Measurements from ENCODE around the gene KBTBD12.
A peak's percentile ranks its signal among the peaks of the same experiment; 100 is the strongest.

Gene KBTBD12

DNA sequence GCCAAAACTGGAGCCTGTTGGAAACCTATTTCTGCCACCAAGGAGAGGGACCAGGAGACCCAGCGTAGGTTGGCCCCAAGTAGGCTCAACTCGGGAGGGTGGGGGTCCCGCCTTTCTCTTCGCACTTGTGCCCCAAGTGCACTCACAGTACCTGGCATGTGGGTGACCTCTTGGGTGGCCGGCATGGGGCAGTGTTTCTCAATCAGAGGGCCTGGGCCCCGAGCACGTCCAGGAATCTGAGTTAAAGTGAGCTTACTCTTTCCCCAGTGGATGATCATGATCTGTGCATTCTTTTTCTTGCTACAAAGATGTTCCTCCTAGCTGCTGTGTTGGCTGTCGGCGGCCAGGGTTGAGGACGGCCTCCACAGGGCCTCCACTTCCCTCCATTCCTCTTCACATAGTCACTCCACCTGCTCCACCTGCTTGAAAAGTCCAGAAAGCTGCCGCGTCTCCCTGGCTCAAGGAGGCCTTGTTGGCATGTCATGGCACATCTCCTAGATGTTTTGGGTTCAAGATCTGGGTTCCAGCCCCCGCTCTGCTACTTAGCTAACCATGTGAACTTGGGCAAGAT, 70.7 kb downstream of the KBTBD12 start:
- DNase-seq (ENCODE audit: low read depth in 3 of 3) = no peak

DNA sequence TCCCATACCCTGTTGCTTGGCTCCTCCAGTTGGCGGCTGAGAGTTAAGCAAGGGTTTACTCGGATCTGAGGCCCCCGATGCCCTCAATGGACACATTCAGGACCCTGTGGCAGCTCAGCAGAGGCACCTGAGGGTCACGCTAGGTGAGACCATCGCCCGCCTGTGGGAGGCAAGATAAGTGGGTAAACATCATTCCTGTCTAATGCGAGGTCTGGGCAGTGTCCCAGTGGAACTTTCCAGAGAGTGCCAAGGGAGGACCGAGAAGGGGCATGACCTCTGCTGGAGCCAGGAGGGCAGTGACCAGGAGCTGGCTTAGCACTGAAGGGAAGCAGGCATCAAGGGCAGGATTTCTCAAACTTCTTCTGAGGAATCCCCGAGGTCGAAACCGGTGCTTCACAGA, 71.8 kb downstream of the KBTBD12 start:
- DNase-seq (ENCODE audit: low read depth in 3 of 3) = no peak

DNA sequence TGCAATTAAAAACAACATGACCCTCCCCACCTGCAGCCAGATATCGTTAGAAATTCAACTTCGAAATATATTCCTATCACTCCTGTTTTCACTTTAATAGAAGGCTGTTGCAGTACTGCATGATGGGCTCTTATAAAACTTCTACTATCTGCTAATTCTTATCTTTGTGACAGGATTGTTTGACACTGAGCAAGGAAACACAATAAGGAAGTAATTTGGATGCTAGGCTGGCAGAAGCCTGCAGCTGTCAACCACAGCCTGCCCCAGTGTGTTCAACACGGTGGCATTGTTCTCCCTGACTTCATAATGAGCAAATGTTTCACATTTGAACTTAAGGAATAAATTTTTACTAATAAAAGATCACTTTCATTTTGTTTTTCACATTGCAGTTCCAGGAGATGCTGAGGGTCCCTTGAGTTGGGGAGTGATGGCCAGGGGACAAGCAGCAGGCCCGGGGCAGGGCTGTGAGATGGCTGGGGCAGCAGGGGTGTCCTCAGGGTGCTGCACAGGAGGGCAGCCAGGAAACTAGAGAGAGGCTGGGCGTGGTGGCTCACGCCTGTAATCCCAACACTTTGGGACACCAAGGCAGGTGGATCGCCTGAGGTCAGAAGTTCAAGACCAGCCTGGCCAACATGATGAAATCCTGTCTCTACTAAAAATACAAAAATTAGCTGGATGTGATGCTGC, 72.4 kb downstream of the KBTBD12 start:
- no peak for DNase-seq (ENCODE audit: low read depth in 3 of 3)

DNA sequence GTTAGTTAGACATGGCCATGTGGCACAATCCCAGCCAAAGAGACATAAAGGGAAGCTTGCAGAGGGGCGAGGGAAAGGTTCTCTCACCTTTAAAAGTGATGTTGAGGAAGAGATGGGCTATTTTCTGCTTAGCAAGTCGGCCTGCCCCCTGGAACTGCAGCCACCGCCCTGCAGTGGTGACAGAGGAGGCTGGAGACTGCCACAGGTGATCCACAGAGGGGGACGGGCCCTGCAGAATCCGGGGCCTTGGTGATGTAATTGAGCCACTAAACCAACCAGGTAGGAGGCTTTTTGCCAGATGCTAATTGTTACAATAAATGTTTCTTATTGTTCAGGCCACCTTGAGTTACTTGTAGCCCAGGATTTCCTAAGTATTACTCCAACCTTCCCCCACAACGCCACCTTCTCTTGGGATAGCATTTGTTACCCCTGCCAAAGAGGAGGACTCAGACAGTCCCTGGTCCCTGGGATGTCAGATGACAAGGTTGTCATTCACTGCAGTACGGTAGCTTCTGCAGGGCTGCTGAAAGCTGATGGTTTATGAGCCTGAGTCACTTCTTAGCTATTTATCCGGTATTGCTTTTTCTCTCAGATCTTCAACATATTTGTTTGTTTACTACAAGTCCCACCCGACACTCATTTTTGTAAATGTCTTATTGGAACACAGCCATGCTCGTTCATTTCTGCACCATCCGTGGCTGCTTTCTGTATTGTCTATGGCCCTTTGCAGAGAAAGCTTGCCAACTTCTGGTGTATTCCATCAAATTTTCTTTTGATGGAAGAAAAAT, 73.9 kb downstream of the KBTBD12 start:
- no peak for DNase-seq (ENCODE audit: low read depth in 3 of 3)

DNA sequence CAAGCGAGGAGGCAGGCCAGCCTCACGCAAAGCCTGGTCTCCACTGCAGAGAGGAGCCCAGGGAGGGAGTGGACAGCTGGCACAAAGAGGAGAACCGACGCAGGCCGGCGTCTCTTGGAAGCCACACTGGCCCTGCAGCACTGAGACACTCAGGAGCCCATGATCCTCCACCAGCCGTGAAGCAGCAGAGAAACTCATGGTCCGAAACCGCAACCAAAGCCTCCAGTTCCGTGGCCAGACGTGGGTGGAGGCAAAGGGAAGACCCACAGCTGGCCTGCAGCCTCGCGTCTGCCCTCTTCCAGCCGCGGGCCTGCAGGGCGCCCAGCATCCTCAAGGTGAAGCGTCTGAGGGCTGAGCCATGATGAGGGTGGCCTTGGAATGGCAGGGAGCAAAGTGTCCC, 75.0 kb downstream of the KBTBD12 start:
- DNase-seq (ENCODE audit: low read depth in 3 of 3) = no peak

DNA sequence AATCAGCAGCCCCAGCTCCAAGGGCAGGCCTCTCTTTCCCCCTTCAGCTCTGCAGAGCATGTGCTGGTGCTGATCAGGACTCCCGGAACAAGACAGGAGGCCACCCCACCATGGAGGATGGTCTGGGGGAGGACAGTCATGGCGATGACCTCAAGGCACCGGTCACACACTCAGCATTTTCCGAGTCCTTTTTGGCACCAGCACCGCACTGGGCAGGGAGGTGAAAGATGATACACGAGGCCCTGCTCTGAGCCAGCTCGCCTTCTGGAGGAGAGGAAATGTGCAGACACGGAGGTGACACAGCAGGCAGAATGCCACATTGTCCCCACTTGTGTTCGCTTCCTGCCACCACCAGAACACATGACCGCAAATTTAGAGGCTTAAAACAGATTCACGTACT, 75.4 kb downstream of the KBTBD12 start:
- DNase-seq (ENCODE audit: low read depth in 3 of 3) = no peak

DNA sequence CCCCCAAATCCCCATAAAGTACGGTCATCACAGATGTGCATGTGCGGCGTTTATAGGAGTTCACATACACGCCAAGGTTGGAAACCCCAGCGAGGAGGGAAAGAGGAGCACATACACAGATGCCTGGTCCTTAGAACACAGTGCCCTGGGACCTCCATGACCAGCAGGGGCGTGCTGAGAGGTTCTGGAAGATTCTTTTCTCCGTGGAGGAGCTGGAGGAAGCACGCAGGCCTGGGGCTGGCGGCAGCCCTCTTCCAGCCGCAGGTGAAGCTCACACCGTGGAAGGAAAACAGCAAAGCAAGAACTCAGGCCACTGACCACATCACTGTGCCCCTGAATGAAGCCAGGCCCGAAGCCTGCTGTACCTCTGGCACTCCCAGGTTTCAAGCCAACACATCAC, 76.2 kb downstream of the KBTBD12 start:
- DNase-seq (ENCODE audit: low read depth in 3 of 3) = no peak

DNA sequence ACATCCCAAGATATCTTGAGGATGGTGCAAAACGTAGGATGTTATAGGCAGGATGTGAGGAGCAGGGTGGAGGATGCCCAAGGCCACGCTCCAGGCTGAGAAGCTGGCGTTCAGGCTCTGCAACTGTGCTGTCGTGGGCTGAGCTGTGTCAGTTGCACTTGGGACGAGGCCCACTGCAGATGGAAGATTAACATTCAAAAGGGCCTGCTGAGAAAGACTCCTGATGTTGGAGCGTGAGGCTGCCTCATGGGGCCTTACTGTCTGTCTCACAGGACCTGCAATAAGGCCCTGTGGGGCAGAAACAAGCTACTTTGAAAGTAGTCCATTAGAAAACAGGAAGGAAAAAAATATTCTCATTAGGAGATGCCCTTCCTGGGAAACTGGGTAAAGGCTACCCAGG, 76.6 kb downstream of the KBTBD12 start:
- DNase-seq (ENCODE audit: low read depth in 3 of 3) = no peak

DNA sequence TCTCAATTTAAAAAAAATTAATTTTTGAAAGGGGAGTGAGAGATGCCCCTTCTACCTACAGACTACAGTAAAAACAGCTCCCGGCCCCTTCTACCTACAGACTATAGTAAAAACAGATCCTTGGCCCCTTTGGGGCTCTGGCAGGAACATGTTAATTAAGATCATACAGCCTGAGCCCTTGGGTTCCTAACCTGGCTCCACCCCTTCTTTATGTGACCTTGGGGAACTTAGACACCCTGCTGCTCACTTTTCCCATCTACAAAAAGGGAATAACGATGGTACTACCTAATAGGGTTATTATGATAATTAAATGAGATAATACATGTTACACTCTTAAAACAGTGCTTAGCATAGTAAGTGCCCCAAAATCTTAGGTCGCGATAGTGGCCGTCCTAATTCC, 77.1 kb downstream of the KBTBD12 start:
- no peak for DNase-seq (ENCODE audit: low read depth in 3 of 3)

DNA sequence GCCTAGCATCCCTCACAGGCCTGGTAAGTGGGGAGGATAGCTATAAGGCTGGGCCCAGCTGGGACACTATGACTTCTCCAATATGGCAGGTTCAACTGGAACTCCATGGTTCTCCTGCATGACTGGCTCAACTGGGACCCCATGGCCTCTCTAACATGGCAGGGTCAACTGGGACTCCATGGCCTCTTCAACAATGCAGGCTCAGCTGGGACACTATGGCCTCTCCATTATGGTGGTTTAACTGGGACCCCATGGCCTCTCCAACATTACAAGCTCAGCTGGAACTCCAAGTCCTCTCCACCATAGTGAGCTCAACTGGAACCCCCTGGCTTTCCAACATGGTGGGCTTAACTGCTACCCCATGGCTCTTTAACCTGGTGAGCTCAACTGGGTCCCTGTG, 79.0 kb downstream of the KBTBD12 start:
- no peak for DNase-seq (ENCODE audit: low read depth in 3 of 3)

DNA sequence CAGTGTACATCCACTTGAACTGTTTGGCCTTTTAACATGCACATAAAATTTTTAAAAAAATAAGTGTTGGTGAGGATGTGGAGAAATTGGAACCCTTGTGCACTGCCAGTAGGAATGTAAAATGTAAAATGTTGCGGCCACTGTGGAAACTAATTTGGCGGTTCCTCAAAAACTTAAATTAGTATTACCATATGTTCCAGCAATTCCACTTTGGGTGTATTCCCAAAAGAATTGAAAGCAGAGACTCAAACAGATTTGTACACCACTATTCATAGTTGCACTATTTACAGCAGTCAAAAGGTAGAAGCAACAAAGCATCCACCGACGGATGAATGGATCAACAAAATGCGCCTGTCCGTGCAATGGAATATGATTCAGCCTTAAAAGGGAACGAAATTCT, 82.0 kb downstream of the KBTBD12 start:
- DNase-seq (ENCODE audit: low read depth in 3 of 3) = no peak

DNA sequence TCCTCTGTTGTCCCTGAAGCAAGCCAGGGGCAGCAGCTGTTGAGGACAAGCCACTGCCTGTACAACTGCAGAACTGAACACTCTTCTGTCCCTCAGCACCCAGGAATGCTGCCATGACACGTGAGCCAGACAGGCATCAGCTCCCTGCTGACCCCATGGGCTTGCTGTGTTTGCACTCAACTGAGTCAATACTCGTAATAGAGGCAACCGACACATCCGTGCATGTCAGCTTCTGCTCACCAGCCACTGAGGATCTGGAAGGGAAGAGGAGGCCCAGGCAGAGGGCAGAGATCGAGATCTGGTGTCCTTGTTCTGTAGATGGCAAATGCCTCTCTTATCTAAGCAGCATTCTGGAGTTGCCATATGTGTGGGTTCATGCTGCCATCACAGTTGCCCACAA, 82.9 kb downstream of the KBTBD12 start:
- no peak for DNase-seq (ENCODE audit: low read depth in 3 of 3)

DNA sequence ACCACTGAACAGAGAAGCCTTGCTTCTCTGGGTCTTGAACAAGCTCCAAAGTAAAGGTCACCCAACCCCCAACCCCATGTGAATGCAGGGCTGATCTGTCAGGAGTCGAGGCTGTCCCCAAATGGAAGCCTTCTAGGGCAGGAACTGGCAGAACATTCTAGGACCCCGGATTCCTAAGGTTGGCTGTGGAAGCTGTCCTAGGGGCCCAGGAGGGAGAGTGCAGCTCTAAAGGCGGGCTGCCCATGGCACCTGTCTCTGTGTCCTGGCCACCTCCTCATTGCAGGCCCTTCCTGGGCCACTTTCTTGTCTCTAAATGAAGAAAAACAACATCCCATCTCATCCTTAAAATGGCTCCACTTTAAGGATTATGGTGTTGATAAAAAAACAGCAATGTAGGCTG, 83.6 kb downstream of the KBTBD12 start:
- no peak for DNase-seq (ENCODE audit: low read depth in 3 of 3)

DNA sequence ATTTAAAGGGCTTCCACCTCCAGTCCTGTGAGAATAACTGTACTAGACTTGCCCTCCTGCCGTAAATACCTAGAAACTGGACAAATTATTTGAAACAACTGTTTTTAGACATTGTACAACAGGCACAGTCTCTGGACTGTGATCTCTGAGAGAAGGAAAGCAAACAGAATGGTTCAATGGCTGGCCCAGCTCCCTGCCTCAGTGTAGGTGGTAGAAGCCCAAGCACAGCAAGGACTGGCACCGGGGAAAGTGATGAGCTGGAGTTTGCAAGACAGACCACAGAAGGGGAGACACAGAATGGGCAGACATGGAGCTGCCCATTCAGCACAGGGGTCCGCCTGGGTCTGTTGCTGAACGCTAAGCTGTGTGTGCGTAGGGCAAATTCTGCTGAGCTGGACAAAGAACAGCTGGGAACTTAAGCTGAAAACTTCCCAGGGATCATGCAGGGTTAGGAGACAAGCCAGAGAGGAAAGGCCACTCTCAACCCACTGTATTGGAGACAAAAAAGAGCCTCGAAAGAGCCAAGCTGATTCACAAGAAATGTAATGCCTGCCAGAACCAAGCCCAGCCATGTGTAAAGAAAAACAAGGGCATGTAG, 84.6 kb downstream of the KBTBD12 start:
- DNase-seq (ENCODE audit: low read depth in 3 of 3) = no peak

DNA sequence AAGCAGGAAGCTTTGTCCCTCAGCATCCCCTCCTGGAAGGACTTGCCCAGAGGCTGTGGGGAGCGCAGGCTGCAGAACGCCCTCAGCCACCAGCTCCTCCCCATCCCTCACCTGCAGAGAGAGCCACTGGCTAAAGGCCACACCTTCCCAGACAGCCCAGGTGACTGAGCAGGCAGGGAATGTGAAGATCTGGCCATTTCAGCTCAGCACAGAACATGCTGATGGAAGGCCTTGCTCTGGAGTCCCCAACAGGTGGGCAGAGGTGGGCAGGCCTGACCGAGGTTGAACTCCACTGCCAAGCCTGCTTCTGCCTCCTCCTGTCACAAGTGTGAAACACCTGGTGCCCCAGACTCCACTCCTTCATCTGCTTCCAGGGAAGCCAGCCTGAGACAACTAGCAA, 86.5 kb downstream of the KBTBD12 start:
- no peak for DNase-seq (ENCODE audit: low read depth in 3 of 3)

DNA sequence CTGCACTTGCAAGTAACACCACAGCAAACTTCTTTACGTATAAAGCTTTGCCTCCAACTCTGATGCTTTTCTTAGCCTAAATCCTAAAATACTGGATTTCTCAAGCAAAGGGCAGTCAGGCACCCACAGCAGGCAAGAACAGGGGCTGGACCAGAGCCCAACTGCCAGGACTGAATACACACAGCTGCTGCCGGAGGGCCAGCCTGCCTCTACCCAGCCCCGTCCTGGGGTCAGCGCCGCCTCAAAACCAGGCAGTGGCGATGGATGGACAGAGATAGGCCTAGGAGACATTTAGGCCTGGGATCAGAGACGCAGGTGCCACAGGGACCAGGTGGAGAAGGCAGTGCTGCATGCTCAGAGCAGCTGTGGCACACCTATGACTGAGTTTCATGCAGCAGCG, 89.6 kb downstream of the KBTBD12 start:
- no peak for DNase-seq (ENCODE audit: low read depth in 3 of 3)

DNA sequence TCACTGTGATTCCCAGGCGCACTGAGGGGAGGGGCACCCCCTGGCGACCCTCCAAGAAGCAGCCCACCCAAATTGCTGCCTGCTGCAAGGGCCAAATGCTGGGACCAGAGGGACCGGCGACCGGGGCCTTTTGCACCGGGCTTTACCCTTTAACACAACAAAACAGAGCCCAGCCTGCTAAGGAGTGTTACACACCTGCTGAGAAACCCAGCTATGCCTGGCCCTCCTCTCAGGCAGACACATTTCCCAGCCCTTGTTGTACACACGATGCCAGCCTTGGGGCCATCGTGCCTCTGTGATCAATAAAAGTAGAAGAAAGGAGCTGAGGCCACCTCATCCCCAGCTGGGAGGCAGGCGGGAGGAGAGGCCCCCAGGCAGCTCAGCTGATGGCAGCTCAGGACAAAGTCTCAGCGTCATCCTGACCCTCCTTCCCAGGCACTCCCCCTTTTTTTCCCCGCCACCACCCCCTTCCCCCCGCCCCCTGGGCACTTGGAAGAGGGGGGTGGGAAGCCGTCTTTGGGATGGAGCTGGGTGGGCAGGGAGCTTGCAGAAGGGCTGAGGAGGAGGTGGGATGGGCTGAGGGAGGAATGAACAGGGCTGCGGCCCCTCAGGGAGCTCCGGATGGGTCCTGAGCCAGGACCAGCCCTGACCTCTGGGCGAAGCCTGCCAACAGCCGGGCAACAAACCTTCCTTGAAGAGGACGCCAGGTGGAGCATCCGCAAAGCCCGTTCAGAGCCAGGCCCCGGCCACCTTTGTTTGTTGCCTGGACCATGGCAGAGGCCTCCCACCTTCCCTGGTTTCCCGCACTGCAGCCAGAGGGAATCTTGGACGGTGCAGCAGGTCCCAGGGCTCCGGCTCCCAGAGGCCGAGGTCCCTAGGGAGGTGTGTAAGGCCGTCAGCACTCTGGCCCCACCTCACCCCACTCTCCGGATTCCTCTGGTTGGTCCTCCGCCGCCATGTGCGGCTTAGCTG, 91.3 kb downstream of the KBTBD12 start:
- DNase-seq (ENCODE audit: low read depth in 3 of 3) = no peak

DNA sequence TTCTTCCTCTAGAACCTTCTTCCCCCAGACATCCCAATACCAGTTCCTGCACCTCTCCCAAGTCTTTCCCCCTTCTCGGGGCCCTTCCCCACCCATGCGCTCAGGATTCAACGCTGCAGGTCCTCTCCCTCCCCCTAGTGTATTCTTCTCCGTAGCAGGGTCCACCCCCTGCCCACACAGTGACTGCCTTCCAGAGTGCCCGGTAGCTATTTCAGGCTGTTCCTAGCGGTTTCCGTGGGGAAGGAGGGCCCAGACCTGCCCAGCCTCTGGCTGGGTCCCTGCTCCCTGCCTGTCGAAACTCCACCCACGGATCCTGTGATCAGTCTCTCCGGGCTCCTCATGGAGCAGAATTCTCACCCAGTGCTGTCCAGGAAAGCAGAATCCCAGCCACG, 92.0 kb downstream of the KBTBD12 start:
- no peak for DNase-seq (ENCODE audit: low read depth in 3 of 3)

DNA sequence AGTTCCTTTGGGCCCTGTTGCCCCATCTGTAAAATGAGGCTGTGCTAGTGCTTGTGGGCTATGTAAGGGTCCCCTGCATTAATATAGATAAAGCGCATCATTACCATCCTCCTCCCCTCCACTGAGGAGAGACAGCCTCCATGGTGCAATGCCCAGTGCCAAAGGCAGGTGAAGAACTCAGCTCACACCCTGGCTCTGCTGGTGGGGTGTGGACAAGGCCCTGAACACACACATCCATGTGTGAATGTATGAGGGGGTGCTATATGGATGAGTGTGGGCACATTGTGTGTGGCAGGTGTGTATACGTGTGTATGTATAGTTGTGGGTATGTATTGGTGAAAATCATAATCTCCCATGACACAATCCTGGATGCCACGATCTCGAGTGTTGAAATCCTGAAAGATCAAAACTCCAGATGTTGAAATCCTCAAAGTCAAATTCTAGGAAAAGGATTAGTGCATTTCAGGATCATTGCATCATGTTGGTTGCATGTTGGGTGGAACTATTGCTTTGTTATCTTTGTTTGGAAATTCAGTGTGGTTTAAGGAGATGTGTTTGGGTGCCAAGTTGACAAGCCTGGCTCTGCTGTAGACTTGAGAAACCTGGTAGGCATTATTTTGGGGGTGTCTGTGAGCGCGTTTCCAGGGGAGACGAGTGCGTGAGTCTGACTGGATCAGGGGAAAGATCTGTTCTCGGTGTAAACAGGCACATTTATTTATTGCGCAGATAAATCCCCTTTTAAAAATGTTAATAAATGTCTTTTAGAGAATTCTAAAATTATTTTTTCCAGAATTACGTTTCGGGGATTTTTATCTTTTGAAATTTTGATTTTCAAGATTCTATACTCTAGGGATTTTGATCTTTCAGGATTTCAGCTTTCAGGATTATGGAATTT, 95.2 kb downstream of the KBTBD12 start:
- no peak for DNase-seq (ENCODE audit: low read depth in 3 of 3)

DNA sequence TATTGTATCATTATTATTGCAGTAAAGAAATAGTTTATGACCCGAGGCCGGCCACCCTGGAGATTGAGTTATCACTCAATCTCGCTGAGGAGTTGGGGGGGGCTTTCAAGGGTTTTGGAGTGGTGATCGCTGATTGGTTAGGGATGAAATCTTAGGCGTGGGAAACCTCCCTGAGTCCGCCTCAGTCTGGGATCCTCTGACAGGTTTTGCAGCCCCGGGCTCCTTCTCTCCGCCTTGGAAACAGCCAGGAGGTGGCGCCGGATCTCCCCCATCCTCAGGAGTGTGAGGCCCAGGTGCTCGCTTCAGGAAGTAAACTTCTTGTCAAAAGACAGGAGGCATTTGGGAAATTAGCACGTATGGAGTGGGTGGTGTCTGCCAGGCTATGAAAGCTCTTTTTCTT, 96.1 kb downstream of the KBTBD12 start:
- peak in 2 of 3 experiments; percentile 6 to 10 for DNase-seq (ENCODE audit: low read depth in 3 of 3)

DNA sequence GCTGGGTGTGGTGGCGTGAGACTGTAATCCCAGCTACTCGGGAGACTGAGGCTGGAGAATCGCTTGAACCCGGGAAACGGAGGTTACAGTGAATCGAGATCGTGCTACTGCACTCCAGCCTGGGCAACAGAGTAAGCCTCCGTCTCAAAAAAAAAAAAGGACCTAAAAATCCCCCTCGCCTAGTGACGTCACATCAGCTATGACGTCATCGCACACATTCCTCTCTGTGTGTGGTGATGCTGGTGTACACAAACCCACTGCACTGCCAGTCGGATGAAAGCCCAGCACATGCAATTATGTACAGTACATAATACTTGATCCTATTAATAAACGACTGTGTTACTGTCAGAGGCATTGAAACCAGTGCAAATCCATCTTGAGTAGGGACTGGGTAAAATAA, 97.0 kb downstream of the KBTBD12 start:
- no peak for DNase-seq (ENCODE audit: low read depth in 3 of 3)
